Liver (tissue), 9 donors: ENCODE data around the gene PMIS2. TPM values are rescaled to one million over a fixed set of nuclear protein-coding genes. Genes with fewer than 3 reads are reported as not detected.

Experiments
- DNase-seq: peaks from one replicate; pipeline ENCODE4 v3.0.0-alpha.2; 2017; ENCODE audit warnings: low spot score
- H3K27ac ChIP-seq, 2 donors: one replicate each; pipeline ENCODE4 v1.7.0; 2013; ENCODE audit warnings: inconsistent platforms in 2 of 2, low read length in 2 of 2, control low read depth in 1 of 2, low read depth in 1 of 2, mild to moderate bottlenecking in 1 of 2
- H3K27me3 ChIP-seq, 4 donors: one replicate each; pipeline versions ENCODE4 v1.6.1 to v1.7.0; 2013; ENCODE audit warnings: low read length in 3 of 4, inconsistent platforms in 1 of 4, mild to moderate bottlenecking in 1 of 4, moderate library complexity in 1 of 4; ENCODE audit not compliant: control insufficient read depth in 4 of 4, insufficient read depth in 4 of 4
- H3K36me3 ChIP-seq, 4 donors: one replicate each; pipeline versions ENCODE4 v1.6.1 to v1.7.0; 2013; ENCODE audit warnings: low read length in 3 of 4, mild to moderate bottlenecking in 3 of 4, low read depth in 1 of 4, moderate library complexity in 1 of 4; ENCODE audit not compliant: control insufficient read depth in 4 of 4, insufficient read depth in 3 of 4
- H3K4me1 ChIP-seq, 4 donors: one replicate each; pipeline versions ENCODE4 v1.6.1 to v1.7.0; 2013; ENCODE audit warnings: low read length in 3 of 4, mild to moderate bottlenecking in 3 of 4, moderate library complexity in 1 of 4; ENCODE audit not compliant: control insufficient read depth in 4 of 4, insufficient read depth in 4 of 4
- H3K4me3 ChIP-seq, 3 donors: one replicate each; pipeline versions ENCODE4 v1.6.1 to v1.7.0; 2013; ENCODE audit warnings: low read length in 3 of 3, control low read depth in 1 of 3, low read depth in 1 of 3, mild to moderate bottlenecking in 1 of 3
- H3K9ac ChIP-seq, 2 donors: one replicate each; pipeline ENCODE4 v1.7.0; 2013; ENCODE audit warnings: low read length in 2 of 2, mild to moderate bottlenecking in 2 of 2, moderate library complexity in 2 of 2, control low read depth in 1 of 2, low read depth in 1 of 2
- H3K9me3 ChIP-seq, 4 donors: one replicate each; pipeline versions ENCODE4 v1.6.1 to v1.7.0; 2013; ENCODE audit warnings: low read length in 3 of 4; ENCODE audit not compliant: control insufficient read depth in 4 of 4
- ATF3 ChIP-seq: IDR thresholded peaks from 2 replicates; pipeline ENCODE4 v1.6.1; 2016; ENCODE audit warnings: antibody characterized with exemption
- EGR1 ChIP-seq, 2 donors: IDR thresholded peaks; 2 replicates each; pipeline ENCODE4 v1.6.1; 2016 to 2018; ENCODE audit warnings: antibody characterized with exemption in 2 of 2, low read depth in 2 of 2
- FOXA1 ChIP-seq: IDR thresholded peaks from 2 replicates; pipeline ENCODE4 v1.6.1; 2016; ENCODE audit warnings: antibody characterized with exemption
- FOXA2 ChIP-seq: IDR thresholded peaks from 2 replicates; pipeline ENCODE4 v1.6.1; 2016; ENCODE audit warnings: antibody characterized with exemption
- GABPA ChIP-seq, 2 donors: IDR thresholded peaks in 1 of 2; conservative IDR thresholded peaks in 1 of 2; 2 replicates each; pipeline ENCODE4 v1.6.1; 2016; ENCODE audit warnings: antibody characterized with exemption in 2 of 2, mild to moderate bottlenecking in 1 of 2, moderate library complexity in 1 of 2
- HNF4A ChIP-seq, 2 donors: conservative IDR thresholded peaks; 2 replicates each; pipeline ENCODE4 v1.6.1; 2016; ENCODE audit warnings: antibody characterized with exemption in 2 of 2, mild to moderate bottlenecking in 2 of 2
- HNF4G ChIP-seq: IDR thresholded peaks from 2 replicates; pipeline ENCODE4 v1.6.1; 2016; ENCODE audit warnings: antibody characterized with exemption
- JUND ChIP-seq, 2 donors: IDR thresholded peaks; 2 replicates each; pipeline ENCODE4 v1.6.1; 2016; ENCODE audit warnings: antibody characterized with exemption in 2 of 2
- NR2F2 ChIP-seq: IDR thresholded peaks from 2 replicates; pipeline ENCODE4 v1.6.1; 2016; ENCODE audit warnings: antibody characterized with exemption
- RAD21 ChIP-seq, 2 donors: IDR thresholded peaks; 2 replicates each; pipeline ENCODE4 v1.6.1; 2016; ENCODE audit warnings: antibody characterized with exemption in 2 of 2, mild to moderate bottlenecking in 2 of 2
- RXRA ChIP-seq, 2 donors: IDR thresholded peaks; 2 replicates each; pipeline ENCODE4 v1.6.1; 2017 to 2018; ENCODE audit warnings: antibody characterized with exemption in 2 of 2, mild to moderate bottlenecking in 1 of 2
- SP1 ChIP-seq: IDR thresholded peaks from 2 replicates; pipeline ENCODE4 v1.6.1; 2018; ENCODE audit warnings: antibody characterized with exemption, mild to moderate bottlenecking
- TAF1 ChIP-seq: conservative IDR thresholded peaks from 2 replicates; pipeline ENCODE4 v1.6.1; 2016; ENCODE audit warnings: antibody characterized with exemption, mild to moderate bottlenecking
- YY1 ChIP-seq: IDR thresholded peaks from 2 replicates; pipeline ENCODE4 v1.6.1; 2016; ENCODE audit warnings: antibody characterized with exemption, mild to moderate bottlenecking
- ZBTB33 ChIP-seq: IDR thresholded peaks from 2 replicates; pipeline ENCODE4 v1.6.1; 2016; ENCODE audit warnings: antibody characterized with exemption
- WGBS: extraction: QIAGEN DNeasy Blood & Tissue Kit; methylation state at CpG from one replicate; pipeline ENCODE4 v1.1.7; 2013; 5-methylcytosine and 5-hydroxymethylcytosine counted together
- polyA plus RNA-seq, 2 donors: library from polyadenylated mRNA; stranded (reverse) in 1 of 2; unstranded in 1 of 2; fragments of 200-250 nt in 1 of 2; fragments of >200 nt in 1 of 2; fragmentation: Nextera tagmentation in 1 of 2; extraction: Ambion mirVana in 1 of 2; gene quantifications; one replicate each; pipeline versions ENCODE4 v1.2.1 to v1.2.3, GENCODE V29; 2013 to 2015
- total RNA-seq, 2 donors: library from RNA; depleted of rRNA; stranded (reverse); fragments of >200 nt; gene quantifications; one replicate each; pipeline ENCODE4 v1.2.3, GENCODE V29; 2014
- TF ChIP-seq, protein P1 (sequence below): fragments of 150-350 bp; IDR thresholded peaks from 2 replicates; pipeline ENCODE4 v1.5.1; 2017; ENCODE audit warnings: improper control_type of control experiment, low read depth, low read length; ENCODE audit not compliant: missing input control
- TF ChIP-seq, protein P2 (sequence below): IDR thresholded peaks from 2 replicates; pipeline ENCODE4 v1.6.1; 2016; ENCODE audit warnings: antibody characterized with exemption
- TF ChIP-seq, protein P3 (sequence below): IDR thresholded peaks from 2 replicates; pipeline ENCODE4 v1.6.1; 2016; ENCODE audit warnings: antibody characterized with exemption, mild to moderate bottlenecking
- donor health status: healthy.
- donor health status: healthy.
- donor health status: healthy.
- donor health status: healthy.
- donor health status: healthy.

PMIS2 gene
- total and polyA plus RNA-seq, 4 donors = not detected

GRCh38 chr19:35623327-35624010 lies 37.5 kb downstream of the PMIS2 start:
- Histone ChIP-seq H3K36me3 (peaks cover 0 to 9% (median 0%) of the 10 kb centered on the region in 4 donors), H3K27ac (no peak overlapping the region), H3K27me3 (no peaks in the 10 kb centered on the region), H3K9ac (no peak overlapping the region), H3K4me1 (peaks cover 0 to 5% (median 2%) of the 10 kb centered on the region in 4 donors), H3K9me3 (no peaks in the 10 kb centered on the region), H3K4me3 (no peak overlapping the region)
- TF ChIP-seq NR2F2 = no peak
- TF ChIP-seq ATF3 = no peak
- TF ChIP-seq YY1 = no peak
- TF ChIP-seq ZBTB33 = no peak
- no peak for TF ChIP-seq JUND (IDR thresholded peaks at IDR 0.05)
- no peak for TF ChIP-seq TAF1
- TF ChIP-seq, protein P1, sequence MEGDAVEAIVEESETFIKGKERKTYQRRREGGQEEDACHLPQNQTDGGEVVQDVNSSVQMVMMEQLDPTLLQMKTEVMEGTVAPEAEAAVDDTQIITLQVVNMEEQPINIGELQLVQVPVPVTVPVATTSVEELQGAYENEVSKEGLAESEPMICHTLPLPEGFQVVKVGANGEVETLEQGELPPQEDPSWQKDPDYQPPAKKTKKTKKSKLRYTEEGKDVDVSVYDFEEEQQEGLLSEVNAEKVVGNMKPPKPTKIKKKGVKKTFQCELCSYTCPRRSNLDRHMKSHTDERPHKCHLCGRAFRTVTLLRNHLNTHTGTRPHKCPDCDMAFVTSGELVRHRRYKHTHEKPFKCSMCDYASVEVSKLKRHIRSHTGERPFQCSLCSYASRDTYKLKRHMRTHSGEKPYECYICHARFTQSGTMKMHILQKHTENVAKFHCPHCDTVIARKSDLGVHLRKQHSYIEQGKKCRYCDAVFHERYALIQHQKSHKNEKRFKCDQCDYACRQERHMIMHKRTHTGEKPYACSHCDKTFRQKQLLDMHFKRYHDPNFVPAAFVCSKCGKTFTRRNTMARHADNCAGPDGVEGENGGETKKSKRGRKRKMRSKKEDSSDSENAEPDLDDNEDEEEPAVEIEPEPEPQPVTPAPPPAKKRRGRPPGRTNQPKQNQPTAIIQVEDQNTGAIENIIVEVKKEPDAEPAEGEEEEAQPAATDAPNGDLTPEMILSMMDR = no peak
- TF ChIP-seq SP1 = no peak
- TF ChIP-seq, protein P2, sequence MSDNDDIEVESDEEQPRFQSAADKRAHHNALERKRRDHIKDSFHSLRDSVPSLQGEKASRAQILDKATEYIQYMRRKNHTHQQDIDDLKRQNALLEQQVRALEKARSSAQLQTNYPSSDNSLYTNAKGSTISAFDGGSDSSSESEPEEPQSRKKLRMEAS = no peak
- 93% methylated on average over 6 of the region's 6 CpGs for WGBS
- DNase-seq = no peak

DNA sequence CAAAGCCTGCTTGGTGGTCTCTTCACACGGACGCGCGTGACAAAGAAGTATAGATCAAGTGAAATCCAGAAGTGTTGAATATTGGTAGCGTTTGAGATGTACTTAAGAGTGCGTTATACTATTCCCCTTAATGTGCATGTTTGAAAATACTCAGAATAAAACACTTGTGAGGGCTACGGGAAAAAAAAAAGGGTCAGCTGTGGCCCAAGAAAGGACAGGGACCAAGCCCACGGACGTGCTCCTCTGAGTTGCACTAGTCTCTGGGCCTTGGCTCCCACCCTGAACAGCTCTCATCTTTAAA lies 42.2 kb downstream of the PMIS2 start:
- Histone ChIP-seq H3K4me3 (peak overlapping the region; percentile 69 to 82 (median 71)), H3K9ac (peak overlapping the region; percentile 87 to 89), H3K9me3 (no peaks in the 10 kb centered on the region), H3K4me1 (peaks cover 0 to 17% (median 9%) of the 10 kb centered on the region in 4 donors), H3K36me3 (peaks cover 9 to 27% (median 22%) of the 10 kb centered on the region in 4 donors), H3K27me3 (no peaks in the 10 kb centered on the region), H3K27ac (peak overlapping the region; percentile 76 to 89)
- 14% methylated on average over 9 of the region's 9 CpGs for WGBS
- no peak for DNase-seq
- TF ChIP-seq TAF1 (no peak), JUND (IDR thresholded peaks at IDR 0.05) (no peak), ATF3 (no peak), YY1 (no peak), RAD21 (IDR thresholded peaks at IDR 0.05) (no peak), FOXA2 (no peak), HNF4A (conservative IDR thresholded peaks at IDR 0.05) (no peak), HNF4G (no peak), ZBTB33 (no peak), SP1 (no peak), GABPA (IDR thresholded peaks at IDR 0.05 in 1 of 2, conservative IDR thresholded peaks at IDR 0.05 in 1 of 2) (no peak), RXRA (IDR thresholded peaks at IDR 0.05) (no peak), EGR1 (IDR thresholded peaks at IDR 0.05; ENCODE audit: low read depth in 2 of 2) (no peak), FOXA1 (no peak), NR2F2 (no peak)
- TF ChIP-seq, protein P2 = no peak
- TF ChIP-seq, protein P1 = no peak
- TF ChIP-seq, protein P3, sequence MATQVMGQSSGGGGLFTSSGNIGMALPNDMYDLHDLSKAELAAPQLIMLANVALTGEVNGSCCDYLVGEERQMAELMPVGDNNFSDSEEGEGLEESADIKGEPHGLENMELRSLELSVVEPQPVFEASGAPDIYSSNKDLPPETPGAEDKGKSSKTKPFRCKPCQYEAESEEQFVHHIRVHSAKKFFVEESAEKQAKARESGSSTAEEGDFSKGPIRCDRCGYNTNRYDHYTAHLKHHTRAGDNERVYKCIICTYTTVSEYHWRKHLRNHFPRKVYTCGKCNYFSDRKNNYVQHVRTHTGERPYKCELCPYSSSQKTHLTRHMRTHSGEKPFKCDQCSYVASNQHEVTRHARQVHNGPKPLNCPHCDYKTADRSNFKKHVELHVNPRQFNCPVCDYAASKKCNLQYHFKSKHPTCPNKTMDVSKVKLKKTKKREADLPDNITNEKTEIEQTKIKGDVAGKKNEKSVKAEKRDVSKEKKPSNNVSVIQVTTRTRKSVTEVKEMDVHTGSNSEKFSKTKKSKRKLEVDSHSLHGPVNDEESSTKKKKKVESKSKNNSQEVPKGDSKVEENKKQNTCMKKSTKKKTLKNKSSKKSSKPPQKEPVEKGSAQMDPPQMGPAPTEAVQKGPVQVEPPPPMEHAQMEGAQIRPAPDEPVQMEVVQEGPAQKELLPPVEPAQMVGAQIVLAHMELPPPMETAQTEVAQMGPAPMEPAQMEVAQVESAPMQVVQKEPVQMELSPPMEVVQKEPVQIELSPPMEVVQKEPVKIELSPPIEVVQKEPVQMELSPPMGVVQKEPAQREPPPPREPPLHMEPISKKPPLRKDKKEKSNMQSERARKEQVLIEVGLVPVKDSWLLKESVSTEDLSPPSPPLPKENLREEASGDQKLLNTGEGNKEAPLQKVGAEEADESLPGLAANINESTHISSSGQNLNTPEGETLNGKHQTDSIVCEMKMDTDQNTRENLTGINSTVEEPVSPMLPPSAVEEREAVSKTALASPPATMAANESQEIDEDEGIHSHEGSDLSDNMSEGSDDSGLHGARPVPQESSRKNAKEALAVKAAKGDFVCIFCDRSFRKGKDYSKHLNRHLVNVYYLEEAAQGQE = no peak
